Measurements from ENCODE around the gene SLC13A5.

DNA sequence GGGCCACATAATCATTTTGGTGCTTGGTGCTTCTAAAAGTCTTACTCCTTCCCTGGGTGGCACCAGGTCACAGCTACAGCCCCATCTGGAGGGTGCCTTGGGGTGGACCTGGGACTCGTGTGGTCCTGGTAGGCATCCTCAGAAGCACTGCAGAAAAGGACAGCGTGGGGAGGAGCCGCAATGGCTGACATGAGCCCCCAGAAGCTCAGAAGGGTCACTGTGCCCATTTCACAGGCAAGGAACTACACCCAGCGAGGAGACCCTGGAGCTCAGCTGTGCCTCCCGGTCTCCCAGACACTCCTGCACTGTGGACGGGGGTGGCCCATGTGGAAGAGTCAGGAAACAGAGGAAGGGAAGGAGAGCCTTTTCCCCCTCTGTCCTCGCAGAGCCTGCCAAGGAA lies 35.2 kb downstream of the SLC13A5 start:
- TF ChIP-seq CTCF (IDR thresholded peaks at IDR 0.05) (no peak), POLR2A (IDR thresholded peaks at IDR 0.05) (no peak)
